ENCODE measurements around the gene FYB2. TPM values are rescaled to one million over a fixed set of nuclear protein-coding genes. Genes with fewer than 3 reads are reported as not detected.

The FYB2 gene
- total RNA-seq, 1 experiment from 2014 or later: not detected

DNA sequence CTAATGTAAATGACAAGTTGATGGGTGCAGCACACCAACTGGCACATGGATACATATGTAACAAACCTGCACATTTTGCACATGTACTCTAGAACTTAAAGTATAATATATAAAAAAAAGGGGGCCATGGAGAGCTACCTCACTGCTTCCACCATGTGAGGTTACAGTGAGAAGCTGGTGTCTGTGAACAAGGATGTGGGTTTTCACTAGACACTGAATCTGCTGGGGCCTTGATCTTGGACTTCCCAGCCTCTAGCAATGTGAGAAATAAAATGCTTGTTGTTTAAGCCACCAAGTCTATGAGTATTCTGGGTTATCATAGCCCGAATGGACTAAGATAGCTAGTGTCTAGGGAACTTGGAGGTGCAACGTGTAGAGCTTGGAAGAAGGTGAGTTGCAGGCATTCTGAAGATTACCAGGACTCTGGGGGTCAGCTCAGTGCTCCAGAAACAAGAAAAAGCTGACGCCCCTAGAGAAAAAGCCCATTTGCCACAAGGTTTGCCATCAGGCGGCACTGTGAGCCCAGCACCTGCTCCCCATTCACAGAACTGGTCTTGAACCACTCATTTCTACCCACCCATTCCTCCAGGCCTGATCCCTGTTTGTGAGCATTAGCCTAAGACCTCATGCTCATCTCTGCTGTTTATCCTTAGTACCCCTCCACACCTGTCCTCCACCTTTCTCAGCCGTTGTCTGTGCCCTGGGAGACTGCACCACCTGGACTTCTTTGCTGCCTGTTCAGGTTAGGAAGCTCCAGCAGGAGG lies 15.1 kb upstream of the FYB2 start:
- H2AFZ ChIP-seq (ENCODE audit: low read length): no peak overlapping the region
- H3K36me3 ChIP-seq (ENCODE audit: low read depth, low read length): no peaks in the 10 kb centered on the region
- no peaks in the 10 kb centered on the region for H3K9me2 ChIP-seq (replicated peaks; ENCODE audit: low read length)
- DNase-seq (no peak), ATAC-seq (no peak)
- no peaks in the 10 kb centered on the region for H3K79me2 ChIP-seq (ENCODE audit: low read length)
- H3K4me1 ChIP-seq (ENCODE audit: insufficient read depth, low read length): peaks cover 15% of the 10 kb centered on the region
- no peak overlapping the region for H3K4me2 ChIP-seq (ENCODE audit: low read length)
- no peaks in the 10 kb centered on the region for H3F3A ChIP-seq (ENCODE audit: low read length, unreplicated experiment)
- TF ChIP-seq EZH2 (IDR thresholded peaks at IDR 0.05; ENCODE audit: low read length, unreplicated experiment) (no peak), CTCF (conservative IDR thresholded peaks at IDR 0.05; ENCODE audit: low read depth, low read length) (no peak), EZH2phosphoT487 (IDR thresholded peaks at IDR 0.05; ENCODE audit: borderline replicate concordance, low read length) (no peak)
- H3K4me3 ChIP-seq (ENCODE audit: low read length): no peak overlapping the region
- CTCF ChIA-PET: no interaction called here
- H4K20me1 ChIP-seq (ENCODE audit: low read length): no peaks in the 10 kb centered on the region
- H3K9ac ChIP-seq (ENCODE audit: low read length): no peak overlapping the region
- intact Hi-C loops (cut with micrococcal nuclease): loop anchor here (2.0 to 5.0 kb wide), 2 partner anchors 32 to 1213 kb away; no protein-coding TSS in a partner anchor
- POLR2A ChIA-PET (ENCODE audit: unreplicated experiment): no interaction called here
- H3K9me3 ChIP-seq (ENCODE audit: low read length): no peaks in the 10 kb centered on the region
- H3K27ac ChIP-seq (ENCODE audit: low read length): no peak overlapping the region
- no TSS peak for BruUV-seq (replicated peaks)
- H3K27me3 ChIP-seq (ENCODE audit: low read length): peaks cover 40% of the 10 kb centered on the region

- no peak overlapping the region for H3K27ac ChIP-seq (ENCODE audit: low read length)
- CTCF ChIA-PET: no interaction called here
- ATAC-seq: no peak
These were observed 13.9 kb upstream of the FYB2 start for GRCh38 chr1:56833088-56833487.

More at GRCh38 chr1:56833088-56833487, 13.9 kb upstream of the FYB2 start:
- Histone ChIP-seq H4K20me1 (ENCODE audit: low read length) (no peaks in the 10 kb centered on the region), H3K4me2 (ENCODE audit: low read length) (no peak overlapping the region), H3F3A (ENCODE audit: low read length, unreplicated experiment) (no peaks in the 10 kb centered on the region), H3K9me2 (replicated peaks; ENCODE audit: low read length) (no peaks in the 10 kb centered on the region), H2AFZ (ENCODE audit: low read length) (no peak overlapping the region), H3K4me1 (ENCODE audit: insufficient read depth, low read length) (peaks cover 15% of the 10 kb centered on the region), H3K27me3 (ENCODE audit: low read length) (peaks cover 36% of the 10 kb centered on the region), H3K4me3 (ENCODE audit: low read length) (no peak overlapping the region), H3K36me3 (ENCODE audit: low read depth, low read length) (no peaks in the 10 kb centered on the region), H3K9me3 (ENCODE audit: low read length) (no peaks in the 10 kb centered on the region), H3K9ac (ENCODE audit: low read length) (no peak overlapping the region), H3K79me2 (ENCODE audit: low read length) (no peaks in the 10 kb centered on the region)
- POLR2A ChIA-PET (ENCODE audit: unreplicated experiment): no interaction called here
- no TSS peak for BruUV-seq (replicated peaks)
- no peak for DNase-seq
- intact Hi-C loops (cut with micrococcal nuclease): loop anchor here (5.0 kb wide), 1 partner anchor 1214 kb away; no protein-coding TSS in a partner anchor
- no peak for TF ChIP-seq CTCF (conservative IDR thresholded peaks at IDR 0.05; ENCODE audit: low read depth, low read length)
- TF ChIP-seq EZH2 (IDR thresholded peaks at IDR 0.05; ENCODE audit: low read length, unreplicated experiment): no peak
- TF ChIP-seq EZH2phosphoT487 (IDR thresholded peaks at IDR 0.05; ENCODE audit: borderline replicate concordance, low read length): no peak

All from PC-3 (cell line).